HG03095 (cell line): ENCODE data around the gene MPV17L2.

ENCODE experiments used
- ATAC-seq: cut with Tn5 transposase; IDR thresholded peaks from one replicate; pipeline ENCODE4 v1.9.1; 2021; ENCODE audit warnings: moderate library complexity; ENCODE audit not compliant: unreplicated experiment

MPV17L2 gene

GRCh38 chr19:18232540-18233223 lies 39.7 kb downstream of the MPV17L2 start:
- ATAC-seq, result no peak

DNA sequence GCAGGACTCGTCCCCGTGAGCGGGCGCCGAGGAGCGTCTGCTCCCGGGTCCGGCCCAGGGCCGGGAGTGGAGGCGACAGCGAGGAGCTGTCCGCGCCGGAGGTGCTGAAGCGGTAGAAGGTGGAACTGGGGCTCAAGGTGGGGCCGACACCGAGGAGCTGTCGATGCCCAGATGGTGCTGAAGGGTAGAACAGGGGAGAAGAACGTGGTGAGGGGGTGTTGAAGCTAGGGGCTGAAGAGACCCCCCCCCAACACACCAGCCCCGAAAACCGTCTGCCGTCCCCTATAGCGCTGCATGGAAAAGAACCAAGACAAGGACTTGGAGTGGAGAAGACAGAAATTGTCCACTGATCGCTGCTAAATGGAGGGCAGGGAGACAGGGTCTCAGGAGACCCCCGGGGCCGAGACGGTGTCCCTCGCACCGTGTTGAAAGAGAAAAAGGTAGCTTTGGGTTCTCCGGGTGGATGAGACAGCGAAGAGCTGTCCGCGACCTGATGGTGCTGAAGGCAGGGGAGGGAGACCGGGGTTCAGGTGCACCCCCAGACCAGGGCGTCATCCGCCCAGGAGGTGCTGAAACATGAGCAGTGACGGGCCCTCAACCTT lies 40.3 kb downstream of the MPV17L2 start:
- ATAC-seq, result no peak

GRCh38 chr19:18234194-18234593 lies 41.2 kb downstream of the MPV17L2 start:
- no peak for ATAC-seq

DNA sequence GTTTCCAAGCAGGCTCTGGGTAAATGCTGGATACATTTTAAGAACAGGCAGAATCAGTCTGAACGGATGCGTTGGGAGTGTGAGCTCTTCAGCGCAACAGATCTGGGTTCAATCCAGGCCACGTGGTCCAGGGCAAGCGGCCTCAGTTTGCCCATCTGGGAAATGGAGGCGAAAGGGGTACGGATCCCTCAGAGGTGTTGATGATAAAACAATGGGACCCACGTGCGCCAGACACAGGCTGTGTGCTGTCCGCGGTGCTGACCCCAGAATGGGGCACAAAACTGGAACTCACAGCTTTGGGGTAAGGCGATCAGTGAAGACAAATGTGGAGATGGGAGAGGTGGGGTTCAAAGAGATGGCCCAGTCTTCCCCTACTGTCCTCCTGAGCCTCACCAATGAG lies 46.3 kb downstream of the MPV17L2 start:
- no peak for ATAC-seq

GRCh38 chr19:18245297-18245696 lies 52.3 kb downstream of the MPV17L2 start:
- no peak for ATAC-seq
